BE2C (cell line): Measurements from ENCODE around the gene MUCL3.
A peak's percentile ranks its signal among the peaks of the same experiment; 100 is the strongest.

Experiments used
- DNase-seq: peaks from one replicate; pipeline ENCODE4 v3.0.0-alpha.2; 2020
- H3K27me3 ChIP-seq: fragments of 250-450 bp; sonication (Bioruptor Pico); 2 replicates; pipeline ENCODE4 v1.5.1; 2020; ENCODE audit warnings: mild to moderate bottlenecking
- H3K36me3 ChIP-seq: fragments of 250-450 bp; sonication (Bioruptor Pico); 2 replicates; pipeline ENCODE4 v1.5.1; 2020; ENCODE audit warnings: mild to moderate bottlenecking
- H3K4me1 ChIP-seq: fragments of 250-450 bp; sonication (Bioruptor Pico); 2 replicates; pipeline ENCODE4 v1.5.1; 2020
- H3K4me3 ChIP-seq: 2 replicates; pipeline ENCODE4 v1.5.1; 2011; ENCODE audit warnings: low read depth, low read length
- H3K9me3 ChIP-seq: fragments of 250-450 bp; sonication (Bioruptor Pico); 2 replicates; pipeline ENCODE4 v1.5.1; 2020
- CTCF ChIP-seq: IDR thresholded peaks from 2 replicates; pipeline ENCODE4 v1.5.1; 2012; ENCODE audit warnings: mild to moderate bottlenecking, low read depth, low read length

Gene MUCL3

GRCh38 chr6:30955367-30956042 lies 14.7 kb downstream of the MUCL3 start:
- Histone ChIP-seq H3K9me3 (no peaks in the 10 kb centered on the region), H3K36me3 (no peaks in the 10 kb centered on the region), H3K27me3 (peaks cover 73% of the 10 kb centered on the region), H3K4me1 (no peaks in the 10 kb centered on the region), H3K4me3 (peak overlapping the region; percentile 48)
- TF ChIP-seq CTCF, result no peak
- DNase-seq, result peak; percentile 30

GRCh38 chr6:30957716-30958115 lies 16.9 kb downstream of the MUCL3 start:
- Histone ChIP-seq H3K27me3 (peaks cover 78% of the 10 kb centered on the region), H3K4me1 (no peaks in the 10 kb centered on the region), H3K9me3 (no peaks in the 10 kb centered on the region), H3K36me3 (no peaks in the 10 kb centered on the region), H3K4me3 (no peak overlapping the region)
- no peak for DNase-seq
- TF ChIP-seq CTCF, result no peak

DNA sequence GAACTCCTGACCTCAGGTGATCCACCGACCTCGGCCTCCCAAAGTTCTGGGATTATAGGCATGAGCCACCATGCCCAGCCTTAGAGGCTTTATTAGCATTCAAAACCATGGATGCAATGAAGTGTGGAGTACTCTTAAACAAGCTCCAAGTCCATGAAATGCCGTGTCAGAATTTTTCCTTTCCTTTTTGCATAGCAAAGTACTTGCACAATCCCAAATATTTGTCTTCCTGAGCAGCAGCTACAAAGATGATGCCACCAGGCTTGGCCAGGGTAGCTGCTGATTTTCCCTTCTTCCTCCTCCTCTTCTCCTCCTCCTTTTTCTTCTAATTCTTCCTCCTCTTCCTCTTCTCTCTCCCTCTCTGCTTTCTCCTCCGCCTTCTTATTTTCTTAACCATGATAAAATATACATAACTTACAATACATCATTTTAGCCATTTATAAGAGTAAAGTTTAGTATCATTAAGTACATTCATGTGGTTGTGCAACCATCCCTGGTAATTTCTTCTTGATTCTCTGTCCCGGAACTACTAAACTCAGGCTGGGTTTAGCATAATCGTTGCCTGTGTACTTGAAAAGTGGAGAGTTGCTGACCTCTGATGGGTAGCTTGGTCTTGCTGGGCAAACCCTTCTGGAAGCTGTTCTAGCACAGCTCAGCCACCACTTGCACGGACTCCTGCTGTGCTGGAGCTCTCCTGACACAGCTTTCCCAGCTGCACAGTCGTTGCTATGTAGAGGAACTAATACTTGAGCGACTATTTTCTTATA lies 20.3 kb downstream of the MUCL3 start:
- H3K27me3 ChIP-seq, result peaks cover 49% of the 10 kb centered on the region
- no peak for TF ChIP-seq CTCF
- H3K36me3 ChIP-seq, result no peaks in the 10 kb centered on the region
- no peaks in the 10 kb centered on the region for H3K9me3 ChIP-seq
- H3K4me1 ChIP-seq, result no peaks in the 10 kb centered on the region
- H3K4me3 ChIP-seq, result no peak overlapping the region
- DNase-seq, result no peak

- no peak for DNase-seq
- no peak for TF ChIP-seq CTCF
- Histone ChIP-seq H3K36me3 (no peaks in the 10 kb centered on the region), H3K9me3 (no peaks in the 10 kb centered on the region), H3K27me3 (peaks cover 35% of the 10 kb centered on the region), H3K4me1 (no peaks in the 10 kb centered on the region), H3K4me3 (no peak overlapping the region)
Observed at GRCh38 chr6:30962716-30963115, 21.9 kb downstream of the MUCL3 start.

DNA sequence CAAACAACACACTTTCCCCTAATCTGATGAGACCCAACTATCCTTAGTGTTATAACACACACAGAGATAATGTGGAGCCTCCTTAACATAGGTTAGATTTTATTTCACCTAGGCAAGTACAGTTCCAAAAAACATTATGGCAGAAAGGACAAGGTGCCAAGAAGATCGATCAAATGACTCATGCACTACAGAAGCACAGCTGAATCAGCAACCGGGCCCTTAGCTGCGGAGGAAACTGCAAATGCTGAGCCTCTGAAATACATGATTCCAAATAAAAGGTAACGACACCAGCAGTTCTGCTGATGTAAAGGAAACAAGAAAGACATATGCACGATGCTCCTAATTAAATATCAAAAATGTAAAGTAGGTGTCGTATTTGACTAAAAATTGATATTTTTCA lies 22.9 kb downstream of the MUCL3 start:
- DNase-seq, result no peak
- H3K27me3 ChIP-seq, result peaks cover 30% of the 10 kb centered on the region
- no peaks in the 10 kb centered on the region for H3K9me3 ChIP-seq
- H3K4me1 ChIP-seq, result no peaks in the 10 kb centered on the region
- H3K4me3 ChIP-seq, result no peak overlapping the region
- TF ChIP-seq CTCF, result no peak
- no peaks in the 10 kb centered on the region for H3K36me3 ChIP-seq

- peaks cover 30% of the 10 kb centered on the region for H3K27me3 ChIP-seq
- TF ChIP-seq CTCF, result no peak
- H3K4me1 ChIP-seq, result no peaks in the 10 kb centered on the region
- no peak for DNase-seq
- H3K9me3 ChIP-seq, result no peaks in the 10 kb centered on the region
- H3K4me3 ChIP-seq, result no peak overlapping the region
- no peaks in the 10 kb centered on the region for H3K36me3 ChIP-seq
Observed at GRCh38 chr6:30964075-30964474, 23.3 kb downstream of the MUCL3 start.
